Hematopoietic multipotent progenitor cell treated with erythropoietin and hydrocortisone succinate and interleukin-3 and kit ligand, for 6 days (in vitro differentiated cells): ENCODE results near the gene NGLY1.
A peak's percentile ranks its signal among the peaks of the same experiment; 100 is the strongest.

ENCODE experiments used
- DNase-seq: peaks from one replicate; pipeline ENCODE4 v3.0.0-alpha.2; 2015

NGLY1 gene

GRCh38 chr3:25782938-25783660 lies at the start of gene NGLY1:
NGLY1 (minus strand) TSS chr3:25783443; CDS start chr3:25783390, 53 bp downstream.
- peak; percentile 90 for DNase-seq

DNA sequence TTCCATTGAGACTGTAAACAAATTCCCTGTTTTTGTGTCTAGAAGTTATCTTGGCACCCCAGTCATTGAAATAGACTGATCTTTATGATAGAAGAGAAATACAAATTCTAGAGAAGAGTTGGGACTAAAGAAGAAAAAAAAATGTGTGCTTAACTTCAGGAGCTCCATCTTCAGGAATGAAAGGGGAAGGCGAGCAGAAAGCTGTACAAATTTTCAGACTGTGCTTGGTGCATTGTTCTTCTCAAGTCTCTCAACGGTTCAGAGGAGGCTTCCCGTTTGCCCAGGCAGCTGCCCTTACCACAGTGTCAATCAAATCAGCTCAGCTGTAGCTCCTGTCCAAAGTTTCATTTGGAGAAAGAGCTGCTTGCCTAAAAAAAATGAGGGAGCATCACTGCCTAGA lies 48.3 kb upstream of the NGLY1 start:
- DNase-seq: peak; percentile 42

DNA sequence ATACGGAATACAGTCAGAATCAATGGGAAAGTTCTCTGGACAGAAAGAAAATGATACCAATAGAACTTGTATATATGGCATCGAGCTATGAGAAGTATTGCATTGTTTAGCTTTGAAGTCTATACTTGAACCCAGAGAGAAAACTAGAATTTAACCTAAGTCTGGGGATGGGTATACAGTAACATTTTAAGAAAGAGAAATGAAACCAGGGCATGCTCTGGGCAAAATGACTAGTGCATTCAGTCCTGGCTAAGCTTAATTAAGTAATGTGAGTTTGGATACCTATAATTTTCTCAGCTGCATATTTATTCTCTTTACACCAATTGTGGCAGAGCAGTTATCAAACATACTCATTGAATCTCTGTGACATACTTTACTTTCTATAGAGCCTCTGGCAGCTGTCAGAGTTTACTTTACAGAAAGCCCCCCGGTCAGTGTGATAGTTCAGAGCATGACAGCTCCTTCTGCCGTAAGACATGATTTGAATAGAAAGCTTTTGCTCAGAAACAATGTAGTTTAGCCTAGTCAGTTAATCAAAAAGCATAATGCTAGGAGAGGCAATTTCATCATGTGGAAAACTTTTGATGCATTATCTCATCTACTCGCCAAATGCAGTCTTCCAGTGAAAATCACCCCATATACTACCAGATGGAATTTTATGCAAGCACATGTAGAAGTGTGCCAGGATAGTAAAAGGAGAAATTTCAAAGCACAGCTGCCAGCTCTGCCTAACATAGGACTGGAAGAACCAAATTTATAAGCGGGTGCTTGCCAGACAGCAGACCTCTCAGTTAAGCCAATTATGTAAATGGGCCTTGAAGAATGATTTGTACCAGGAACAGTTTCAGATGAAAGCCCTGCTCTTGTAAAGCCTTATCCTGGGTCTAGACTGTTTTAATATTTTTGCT lies 47.4 kb upstream of the NGLY1 start:
- DNase-seq: no peak

GRCh38 chr3:25826510-25826909 lies 43.3 kb upstream of the NGLY1 start:
- DNase-seq: no peak

- DNase-seq: no peak
These were observed 40.1 kb upstream of the NGLY1 start for GRCh38 chr3:25823314-25823713.

DNA sequence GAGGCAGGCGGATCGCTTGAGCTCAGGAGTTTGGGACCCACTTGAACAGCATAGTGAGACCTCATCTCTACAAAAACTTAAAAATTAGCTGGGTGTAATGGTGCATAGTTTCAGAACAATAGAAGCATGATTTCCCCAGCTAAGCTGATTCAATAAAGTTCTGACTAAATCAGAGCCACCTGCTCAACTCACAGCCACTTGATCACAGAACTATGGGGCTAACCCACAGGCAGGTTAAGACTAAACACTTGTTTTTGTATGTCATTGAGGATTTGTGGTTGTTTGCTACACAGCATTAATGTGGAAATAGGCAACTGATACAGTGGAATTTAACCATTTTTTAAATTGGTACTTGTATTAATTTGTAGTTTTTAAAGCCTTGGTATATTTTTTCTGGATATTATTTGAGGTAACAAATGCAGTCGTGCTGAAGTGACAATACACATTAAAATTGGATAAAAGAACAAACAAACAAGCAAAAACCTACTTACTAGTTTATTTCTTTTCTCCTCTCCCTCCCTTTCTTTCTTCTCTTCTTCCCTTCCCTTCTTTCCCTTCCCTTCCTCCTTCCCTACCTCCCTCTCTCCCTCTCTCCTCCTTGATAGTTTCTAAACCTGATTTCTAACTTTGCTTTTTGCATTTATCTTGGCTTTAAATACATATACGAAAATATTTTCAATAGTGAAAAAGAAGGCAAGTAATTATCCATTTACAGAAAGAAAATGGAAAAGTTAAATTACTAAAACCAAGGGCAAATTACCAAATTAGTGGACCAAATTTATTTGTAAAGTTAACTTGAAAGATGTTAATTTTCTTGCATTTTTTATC lies 38.7 kb upstream of the NGLY1 start:
- no peak for DNase-seq

DNA sequence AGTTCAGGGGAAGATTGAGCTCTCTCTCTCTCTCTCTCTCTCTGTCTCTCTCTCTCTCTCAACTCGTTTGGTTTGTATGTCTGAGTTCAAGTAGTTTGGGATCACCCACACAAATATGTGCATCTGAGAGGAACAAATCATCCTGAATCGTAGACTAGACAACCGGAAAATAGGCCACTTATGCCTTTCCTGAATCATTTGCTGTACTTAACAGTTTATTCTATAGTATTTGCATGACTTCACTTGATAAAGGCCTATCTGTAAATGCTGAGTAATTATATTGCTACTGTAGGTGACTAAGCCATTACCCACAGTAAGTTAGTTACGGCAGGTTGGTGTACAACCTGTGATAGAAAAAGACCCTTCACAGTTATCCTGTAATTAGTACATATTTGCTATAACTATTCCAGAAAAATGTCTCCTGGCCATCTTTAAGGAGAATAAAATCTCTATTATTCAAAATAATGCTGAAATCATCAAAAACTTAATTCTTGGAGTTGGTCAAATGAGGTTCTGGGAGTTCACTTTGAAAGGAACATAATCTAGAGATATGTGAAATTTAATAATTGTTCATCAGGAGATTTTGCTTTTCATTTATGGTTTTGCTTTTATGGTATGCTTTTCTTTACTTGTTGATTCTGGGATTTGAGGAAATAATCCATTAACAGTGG lies 37.7 kb upstream of the NGLY1 start:
- DNase-seq: no peak

- peak; percentile 32 for DNase-seq
These were observed 37.1 kb upstream of the NGLY1 start for GRCh38 chr3:25820366-25820765.

GRCh38 chr3:25818335-25818734 lies 35.1 kb upstream of the NGLY1 start:
- no peak for DNase-seq

DNA sequence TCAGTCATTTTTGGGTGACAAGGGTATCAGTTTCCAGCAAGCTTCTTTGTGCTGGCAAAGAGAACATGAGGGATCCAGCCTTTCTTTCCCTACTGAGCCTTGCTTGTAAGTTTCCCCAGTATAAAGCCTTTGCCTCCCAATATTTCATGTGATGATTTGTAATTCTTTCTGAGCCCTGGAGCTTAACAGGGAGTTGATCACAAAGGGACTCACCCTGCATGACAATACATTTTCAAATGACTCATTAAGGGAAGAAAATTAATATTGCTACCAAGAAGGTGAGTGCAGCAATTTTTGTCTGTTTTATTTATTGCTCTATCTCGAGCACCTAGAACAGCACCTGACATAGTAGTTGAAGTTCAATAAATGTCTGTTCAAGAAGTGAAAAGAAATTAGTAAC lies 34.4 kb upstream of the NGLY1 start:
- DNase-seq: no peak

- DNase-seq: no peak
These were observed 33.9 kb upstream of the NGLY1 start for GRCh38 chr3:25817107-25817506.

DNA sequence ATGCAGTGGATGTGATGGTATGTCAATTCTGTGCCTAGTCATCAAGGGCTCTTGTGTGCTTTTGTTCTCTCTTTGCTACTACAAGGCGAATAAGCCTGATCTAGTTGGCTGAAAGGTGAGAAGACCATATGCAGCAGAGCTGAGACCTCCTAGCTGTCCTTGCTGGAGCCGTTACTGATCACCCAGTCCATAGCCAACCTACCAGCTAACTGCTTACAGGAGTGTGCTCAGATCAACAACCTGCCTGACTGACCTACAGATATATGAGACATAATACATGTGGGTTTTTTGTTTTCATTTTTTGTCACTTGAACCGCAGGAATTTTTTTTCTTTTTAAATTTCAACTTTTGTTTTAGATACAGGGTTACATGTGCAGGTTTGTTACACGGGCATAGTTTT lies 29.4 kb upstream of the NGLY1 start:
- DNase-seq: no peak

GRCh38 chr3:25804676-25805075 lies 21.4 kb upstream of the NGLY1 start:
- no peak for DNase-seq

- no peak for DNase-seq
These were observed 20.6 kb upstream of the NGLY1 start for GRCh38 chr3:25803833-25804232.

GRCh38 chr3:25801786-25802185 lies 18.5 kb upstream of the NGLY1 start:
- no peak for DNase-seq

DNA sequence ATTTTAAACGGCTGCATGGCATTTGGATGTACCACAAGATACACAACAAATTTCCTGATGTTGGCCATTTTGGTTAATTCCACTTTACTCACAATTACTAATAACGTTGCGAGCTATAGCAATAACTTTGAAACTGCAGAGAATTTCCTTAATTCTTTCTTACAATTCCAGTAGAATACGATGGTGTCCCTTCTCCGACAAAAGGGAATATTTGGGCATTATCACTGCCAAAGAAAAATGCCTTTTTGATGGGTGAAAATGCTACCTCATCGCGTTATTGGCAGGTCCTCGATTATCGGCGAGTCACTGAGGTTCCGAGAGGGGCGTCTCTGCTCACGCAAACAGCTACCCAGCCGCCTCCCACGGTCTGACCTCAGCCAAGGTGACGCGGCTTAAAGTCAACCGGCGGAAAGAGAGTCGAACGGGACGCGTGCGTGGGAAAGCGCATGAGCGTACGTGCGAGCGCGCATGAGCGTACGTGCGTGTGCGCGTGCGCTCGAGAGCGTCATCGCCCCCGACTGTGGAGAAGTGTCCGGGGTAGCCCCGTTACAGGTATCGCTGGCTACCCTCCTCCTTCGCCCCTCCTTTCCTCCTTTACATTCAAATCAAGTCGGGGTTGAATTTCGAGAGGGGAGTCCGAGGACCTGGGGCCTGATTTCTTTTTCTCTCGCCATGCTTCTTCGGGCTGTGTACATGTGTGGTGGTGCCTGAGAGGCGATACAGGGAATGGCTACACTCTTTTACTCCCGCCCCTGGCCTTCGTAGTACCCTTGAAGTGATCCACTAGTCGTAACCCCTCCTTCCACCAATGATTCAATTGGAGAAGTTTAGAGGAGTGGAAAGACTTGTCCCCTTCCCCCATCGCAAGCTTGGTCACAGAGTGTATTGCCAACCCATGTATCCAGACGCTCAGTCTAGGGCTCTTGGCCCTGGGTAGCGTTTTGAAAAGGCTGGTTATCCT lies 6.6 kb upstream of the NGLY1 start, which contains the start of gene OXSM:
Gene OXSM (plus strand): TSS at position 495 of the 961 bp plus-strand sequence. CDS start 931 bp downstream, outside the sequence.
- peak; percentile 97 for DNase-seq

GRCh38 chr3:25789209-25789595 lies 6.0 kb upstream of the NGLY1 start:
- no peak for DNase-seq

DNA sequence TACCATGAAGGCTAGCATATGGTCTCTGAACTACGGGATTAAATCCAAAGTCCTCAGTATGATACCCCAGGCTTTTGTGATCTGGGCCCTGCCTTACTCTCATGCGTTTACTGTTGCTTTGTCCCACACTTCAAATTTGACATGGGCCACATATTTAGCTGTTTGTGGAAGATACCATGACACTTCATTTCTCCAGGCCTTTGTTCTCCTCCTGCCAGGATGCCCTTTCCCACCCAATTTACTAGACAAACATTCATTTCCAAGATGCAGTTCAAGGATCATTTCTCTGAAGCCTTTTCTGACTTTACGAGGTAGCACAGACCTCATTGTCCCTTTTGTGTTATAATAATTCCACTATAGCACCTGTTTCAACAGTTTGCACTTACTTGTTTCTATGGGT lies 4.4 kb upstream of the NGLY1 start:
- DNase-seq: no peak

DNA sequence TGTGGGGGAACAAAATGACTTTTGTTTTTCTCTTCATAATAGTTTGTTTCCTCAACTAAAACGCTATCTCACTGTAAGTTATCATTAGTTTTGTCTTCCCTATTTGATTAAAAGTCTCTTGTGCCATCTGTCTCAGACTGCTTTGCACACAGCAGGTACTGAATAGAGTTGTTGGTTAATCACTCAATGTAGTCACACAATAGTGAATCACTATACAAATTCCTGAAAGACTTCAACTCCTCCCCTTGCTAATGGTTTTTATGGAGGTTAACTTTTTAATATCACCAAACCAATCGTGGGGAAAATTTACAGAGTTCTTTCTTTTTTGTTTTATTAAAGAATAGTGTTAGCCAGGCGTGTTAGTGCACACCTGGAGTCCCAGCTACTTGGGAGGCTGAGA lies 2.6 kb upstream of the NGLY1 start:
- DNase-seq: no peak

GRCh38 chr3:25784971-25785370 lies 1.7 kb upstream of the NGLY1 start:
- DNase-seq: peak; percentile 44
